Endodermal cell (in vitro differentiated cells): ENCODE data around the gene PHF19. TPM values are rescaled to one million over a fixed set of nuclear protein-coding genes. Genes with fewer than 3 reads are reported as not detected.

ENCODE experiments used
- DNase-seq: peaks from one replicate; pipeline ENCODE4 v3.0.0-alpha.2; 2017
- H3K27ac ChIP-seq: 2 replicates; pipeline ENCODE4 v1.5.1; 2013; ENCODE audit warnings: mild to moderate bottlenecking, low read depth, low read length, moderate library complexity
- H3K27me3 ChIP-seq: 2 replicates; pipeline ENCODE4 v1.6.1; 2013; ENCODE audit warnings: mild to moderate bottlenecking, low read length, moderate library complexity; ENCODE audit not compliant: insufficient read depth, control insufficient read depth, poor library complexity, severe bottlenecking
- H3K36me3 ChIP-seq: 2 replicates; pipeline ENCODE4 v1.7.0; 2013; ENCODE audit warnings: mild to moderate bottlenecking, low read length, moderate library complexity; ENCODE audit not compliant: control insufficient read depth, insufficient read depth
- H3K4me1 ChIP-seq: one replicate; pipeline ENCODE4 v1.7.0; 2013; ENCODE audit warnings: low read length; ENCODE audit not compliant: control insufficient read depth, insufficient read depth
- H3K4me3 ChIP-seq: 2 replicates; pipeline ENCODE4 v1.5.1; 2013; ENCODE audit warnings: mild to moderate bottlenecking, low read length, moderate library complexity
- H3K9ac ChIP-seq: 2 replicates; pipeline ENCODE4 v1.6.1; 2013; ENCODE audit warnings: mild to moderate bottlenecking, low read length, moderate library complexity; ENCODE audit not compliant: poor library complexity, severe bottlenecking; ENCODE audit errors: extremely low read depth
- H3K9me3 ChIP-seq: 2 replicates; pipeline ENCODE4 v1.6.1; 2013; ENCODE audit warnings: mild to moderate bottlenecking, low read length, moderate library complexity; ENCODE audit not compliant: control insufficient read depth
- H3K27ac Mint-ChIP-seq: 2 replicates; pipeline ENCODE4 v1.8.0; 2020; ENCODE audit warnings: mixed read lengths
- H3K27me3 Mint-ChIP-seq: 2 replicates; pipeline ENCODE4 v1.8.0; 2021; ENCODE audit warnings: mild to moderate bottlenecking, mixed read lengths; ENCODE audit not compliant: insufficient read depth
- H3K36me3 Mint-ChIP-seq: 2 replicates; pipeline ENCODE4 v1.8.0; 2020; ENCODE audit warnings: low read depth, mixed read lengths
- H3K4me1 Mint-ChIP-seq: 2 replicates; pipeline ENCODE4 v1.8.0; 2020; ENCODE audit warnings: mixed read lengths
- H3K4me3 Mint-ChIP-seq: 2 replicates; pipeline ENCODE4 v1.8.0; 2020; ENCODE audit warnings: mild to moderate bottlenecking, moderate library complexity, mixed read lengths
- H3K9me3 Mint-ChIP-seq: 2 replicates; pipeline ENCODE4 v1.8.0; 2020; ENCODE audit warnings: mild to moderate bottlenecking, mixed read lengths
- CTCF ChIP-seq: fragments of 200-600 bp; sonication (generic); conservative IDR thresholded peaks from 2 replicates; pipeline ENCODE4 v1.5.0; 2021; ENCODE audit warnings: antibody characterized with exemption, mild to moderate bottlenecking
- WGBS, 2 experiments: methylation state at CpG; one replicate each; pipeline versions ENCODE4 v1.1.5 to v1.1.7; 2013; ENCODE audit warnings: missing lambda C conversion rate in 2 of 2, mixed read lengths in 1 of 2; ENCODE audit not compliant: insufficient coverage in 1 of 2, insufficient read length in 1 of 2; 5-methylcytosine and 5-hydroxymethylcytosine counted together
- total RNA-seq, 2 donors: library from RNA; stranded (reverse); fragmentation: NEBNext Ultra II Directional in 1 of 2; extraction: Animal tissue kit (Norgen Biotek cat#: 25700) in 1 of 2; gene quantifications; 2 replicates in 1 of 2; 3 replicates in 1 of 2; pipeline ENCODE4 v1.2.1, GENCODE V29; 2021

Gene PHF19
- total RNA-seq, 2 donors from 2014 or later, result 17.9 to 21.9 TPM

GRCh38 chr9:120845255-120845654, 31.7 kb downstream of the PHF19 start:
- Histone ChIP-seq H3K36me3 (peaks cover 26% of the 10 kb centered on the region), H3K27ac (no peak overlapping the region), H3K27me3 (no peaks in the 10 kb centered on the region), H3K4me1 (peaks cover 14% of the 10 kb centered on the region), H3K4me3 (no peak overlapping the region), H3K9me3 (no peaks in the 10 kb centered on the region), H3K9ac (no peak overlapping the region)
- Mint-ChIP-seq H3K4me1 (peaks cover 33% of the 10 kb centered on the region), H3K27me3 (peaks cover 3% of the 10 kb centered on the region), H3K27ac (no peak overlapping the region), H3K4me3 (no peak overlapping the region), H3K36me3 (peaks cover 7% of the 10 kb centered on the region), H3K9me3 (peaks cover 4% of the 10 kb centered on the region)
- TF ChIP-seq CTCF, result no peak
- no peak for DNase-seq

- H3K36me3 ChIP-seq, result peaks cover 28% of the 10 kb centered on the region
- DNase-seq, result peak; percentile 96
- Mint-ChIP-seq H3K27ac (peak within 1 kb of the TSS; percentile 97), H3K36me3 (peaks cover 11% of the 10 kb centered on the region), H3K4me3 (peak within 1 kb of the TSS; percentile 91), H3K4me1 (peaks cover 41% of the 10 kb centered on the region), H3K9me3 (peaks cover 4% of the 10 kb centered on the region), H3K27me3 (peaks cover 3% of the 10 kb centered on the region)
- no peak for TF ChIP-seq CTCF
- no peaks in the 10 kb centered on the region for H3K9me3 ChIP-seq
- H3K4me1 ChIP-seq, result peaks cover 14% of the 10 kb centered on the region
- WGBS, 2 experiments, result 4 to 5% methylated on average over 40 to 62 of the region's 62 CpGs
- no peaks in the 10 kb centered on the region for H3K27me3 ChIP-seq
- peak within 1 kb of the TSS; percentile 92 for H3K27ac ChIP-seq
- H3K4me3 ChIP-seq, result peak within 1 kb of the TSS; percentile 96
- peak within 1 kb of the TSS; percentile 96 for H3K9ac ChIP-seq
Observed at GRCh38 chr9:120842685-120843485, 34.1 kb downstream of the PHF19 start, which contains the start of gene PSMD5. Gene PSMD5, minus strand, starts transcription at chr9:120842922. Its CDS starts 13 bp downstream, at chr9:120842909.

GRCh38 chr9:120841930-120842684, 34.9 kb downstream of the PHF19 start:
- WGBS, 2 experiments, result 28% methylated on average over 18 of the region's 18 CpGs
- H3K4me3 ChIP-seq, result peak overlapping the region; percentile 96
- no peak for DNase-seq
- H3K9me3 Mint-ChIP-seq, result peaks cover 4% of the 10 kb centered on the region
- H3K9ac ChIP-seq, result peak overlapping the region; percentile 96
- no peaks in the 10 kb centered on the region for H3K27me3 ChIP-seq
- H3K36me3 Mint-ChIP-seq, result peaks cover 14% of the 10 kb centered on the region
- peak overlapping the region; percentile 97 for H3K27ac Mint-ChIP-seq
- peak overlapping the region; percentile 74 for H3K27ac ChIP-seq
- H3K36me3 ChIP-seq, result peaks cover 36% of the 10 kb centered on the region
- H3K4me1 ChIP-seq, result peaks cover 7% of the 10 kb centered on the region
- peaks cover 33% of the 10 kb centered on the region for H3K4me1 Mint-ChIP-seq
- H3K9me3 ChIP-seq, result no peaks in the 10 kb centered on the region
- H3K27me3 Mint-ChIP-seq, result peaks cover 3% of the 10 kb centered on the region
- TF ChIP-seq CTCF, result no peak
- H3K4me3 Mint-ChIP-seq, result peak overlapping the region; percentile 91
